Measurements from ENCODE around the gene CNGA3.

The CNGA3 gene

GRCh38 chr2:98346311-98347236 lies at the start of gene CNGA3:
CNGA3 (plus strand) TSS chr2:98346456; CDS start chr2:98369976, 23,520 bp downstream.
- peak within 1 kb of the TSS; percentile 23 for H3K4me3 ChIP-seq (ENCODE audit: low read depth, low read length)
- no peak for TF ChIP-seq CTCF (IDR thresholded peaks at IDR 0.05; ENCODE audit: low read depth, low read length, missing control alignments)
- no peak for DNase-seq (ENCODE audit: low read depth)
- in situ Hi-C loops (cut with HindIII; ENCODE audit: low sequenced_read_pairs), result no loop called here

GRCh38 chr2:98297817-98298682 lies 48.2 kb upstream of the CNGA3 start:
- DNase-seq (ENCODE audit: low read depth), result no peak
- no peak for TF ChIP-seq CTCF (IDR thresholded peaks at IDR 0.05; ENCODE audit: low read depth, low read length, missing control alignments)
- in situ Hi-C loops (cut with HindIII; ENCODE audit: low sequenced_read_pairs), result no loop called here
- no peak overlapping the region for H3K4me3 ChIP-seq (ENCODE audit: low read depth, low read length)

- DNase-seq (ENCODE audit: low read depth), result no peak
- no peak for TF ChIP-seq CTCF (IDR thresholded peaks at IDR 0.05; ENCODE audit: low read depth, low read length, missing control alignments)
- H3K4me3 ChIP-seq (ENCODE audit: low read depth, low read length), result no peak overlapping the region
- in situ Hi-C loops (cut with HindIII; ENCODE audit: low sequenced_read_pairs), result no loop called here
These were observed 47.5 kb upstream of the CNGA3 start for GRCh38 chr2:98298683-98299164.

GRCh38 chr2:98299211-98299905 lies 46.9 kb upstream of the CNGA3 start:
- in situ Hi-C loops (cut with HindIII; ENCODE audit: low sequenced_read_pairs), result no loop called here
- no peak for DNase-seq (ENCODE audit: low read depth)
- H3K4me3 ChIP-seq (ENCODE audit: low read depth, low read length), result no peak overlapping the region
- no peak for TF ChIP-seq CTCF (IDR thresholded peaks at IDR 0.05; ENCODE audit: low read depth, low read length, missing control alignments)

- in situ Hi-C loops (cut with HindIII; ENCODE audit: low sequenced_read_pairs), result no loop called here
- no peak for TF ChIP-seq CTCF (IDR thresholded peaks at IDR 0.05; ENCODE audit: low read depth, low read length, missing control alignments)
- no peak for DNase-seq (ENCODE audit: low read depth)
- no peak overlapping the region for H3K4me3 ChIP-seq (ENCODE audit: low read depth, low read length)
These were observed 45.9 kb upstream of the CNGA3 start for GRCh38 chr2:98300141-98300874.
